NCI-H187 (cell line): ENCODE measurements around the gene PAQR6.

ENCODE experiments used
- DNase-seq, 2 experiments: peaks; one replicate each; lab custom pipeline; 2025; lab: John Stamatoyannopoulos, UW

PAQR6 gene

GRCh38 chr1:156262461-156263287 lies 14.8 kb upstream of the PAQR6 start:
- DNase-seq = no peak

- no peak for DNase-seq
Observed at GRCh38 chr1:156260896-156261295, 13.0 kb upstream of the PAQR6 start.

- DNase-seq = no peak
Observed at GRCh38 chr1:156259805-156260204, 11.9 kb upstream of the PAQR6 start.

GRCh38 chr1:156258859-156259258 lies 11.0 kb upstream of the PAQR6 start:
- DNase-seq = no peak

- no peak for DNase-seq
Observed at GRCh38 chr1:156257711-156258110, 9.9 kb upstream of the PAQR6 start.

- DNase-seq = no peak
Observed at GRCh38 chr1:156253634-156254033, 5.8 kb upstream of the PAQR6 start.

GRCh38 chr1:156251527-156251926 lies 3.7 kb upstream of the PAQR6 start:
- DNase-seq = no peak

- no peak for DNase-seq
Observed at GRCh38 chr1:156249593-156249992, 1.7 kb upstream of the PAQR6 start.

- no peak for DNase-seq
Observed at GRCh38 chr1:156248323-156248683, 447 bp upstream of the PAQR6 start.

- DNase-seq = no peak
Observed at GRCh38 chr1:156246781-156247459, 936 bp downstream of the PAQR6 start.

- DNase-seq = no peak
Observed at GRCh38 chr1:156246241-156246780, 1.5 kb downstream of the PAQR6 start.

GRCh38 chr1:156245451-156246232 lies 2.2 kb downstream of the PAQR6 start:
- no peak for DNase-seq

GRCh38 chr1:156244712-156245111 lies 3.1 kb downstream of the PAQR6 start:
- DNase-seq = no peak

GRCh38 chr1:156244126-156244525 lies 3.7 kb downstream of the PAQR6 start:
- no peak for DNase-seq

- no peak for DNase-seq
Observed at GRCh38 chr1:156242738-156243137, 5.1 kb downstream of the PAQR6 start.

GRCh38 chr1:156241926-156242325 lies 5.9 kb downstream of the PAQR6 start, which contains the start of gene BGLAP:
Gene BGLAP, plus strand, starts transcription at chr1:156242184. Its CDS starts 48 bp downstream, at chr1:156242232.
- no peak for DNase-seq

- DNase-seq = no peak
Observed at GRCh38 chr1:156241311-156241811, 6.5 kb downstream of the PAQR6 start.

- no peak for DNase-seq
Observed at GRCh38 chr1:156238248-156238647, 9.6 kb downstream of the PAQR6 start.

- DNase-seq = no peak
Observed at GRCh38 chr1:156236164-156236563, 11.7 kb downstream of the PAQR6 start.

- DNase-seq = no peak
Observed at GRCh38 chr1:156233426-156234127, 14.3 kb downstream of the PAQR6 start.

- peak in 1 of 2 experiments; percentile 32 for DNase-seq
Observed at GRCh38 chr1:156232201-156232894, 15.5 kb downstream of the PAQR6 start.
